Measurements from ENCODE around the gene TNFRSF6B. TPM values are rescaled to one million over a fixed set of nuclear protein-coding genes. Genes with fewer than 3 reads are reported as not detected.

Gene TNFRSF6B
- total and polyA plus RNA-seq, 2 donors (not counting 3 experiments of a cell fraction or from before 2014, with no cell fraction given), result 0.69 to 11.3 TPM

GRCh38 chr20:63705232-63706026, 9.0 kb downstream of the TNFRSF6B start:
- Histone ChIP-seq H3K9me1 (replicated peaks; ENCODE audit: control insufficient read depth, extremely low read depth, insufficient read depth, low read length) (no peaks in the 10 kb centered on the region), H3K4me1 (ENCODE audit: control insufficient read depth, extremely low read depth, insufficient read depth, low read length) (peaks cover 14% of the 10 kb centered on the region), H4K20me1 (replicated peaks; ENCODE audit: control insufficient read depth, extremely low read depth, insufficient read depth, low read length) (no peaks in the 10 kb centered on the region), H3K9ac (replicated peaks; ENCODE audit: extremely low read depth, insufficient read depth, low read length) (no peak overlapping the region), H3K36me3 (ENCODE audit: control insufficient read depth in 2 of 2, extremely low read depth in 1 of 2, insufficient read depth in 2 of 2, low read length in 2 of 2) (peaks cover 8 to 22% of the 10 kb centered on the region in 2 experiments), H3K4me3 (replicated peaks in 1 of 3; ENCODE audit: insufficient read depth in 1 of 3, low read depth in 1 of 3, low read length in 3 of 3) (no peak overlapping the region), H3K27ac (ENCODE audit: insufficient read depth, low read depth, low read length) (no peak overlapping the region), H3K79me2 (ENCODE audit: control insufficient read depth, insufficient read depth, low read length) (peaks cover 41% of the 10 kb centered on the region), H2AFZ (ENCODE audit: low read depth, low read length) (no peak overlapping the region), H3K4me2 (ENCODE audit: insufficient read depth, low read length) (no peak overlapping the region), H3K9me3 (replicated peaks; ENCODE audit: control insufficient read depth, insufficient read depth, low read length) (no peaks in the 10 kb centered on the region), H3K27me3 (ENCODE audit: control insufficient read depth in 2 of 2, insufficient read depth in 2 of 2, low read length in 2 of 2) (no peaks in the 10 kb centered on the region)
- BruUV-seq (replicated peaks), result no TSS peak
- TF ChIP-seq EZH2 (IDR thresholded peaks at IDR 0.05; ENCODE audit: borderline replicate concordance, low read depth, low read length, severe bottlenecking) (no peak), GATA2 (IDR thresholded peaks at IDR 0.05; ENCODE audit: insufficient read depth, insufficient read length, low read depth, low read length) (no peak), MAX (IDR thresholded peaks at IDR 0.05; ENCODE audit: insufficient read depth, insufficient read length) (no peak)
- intact Hi-C loops (cut with micrococcal nuclease), result loop anchor here (2.0 to 5.0 kb wide), 4 partner anchors 35 to 252 kb away; partner anchors contain the start of genes GMEB2, RTEL1 and UCKL1
- ChIA-PET POLR2A (no interaction called here), CTCF (no interaction called here)
- FAIRE-seq, result no peak
- no peak for DNase-seq (ENCODE audit: low read depth, low spot score)
- dilution Hi-C loops (cut with MboI; ENCODE audit: extremely low pct_ligation_motif_present, low sequenced_read_pairs), result no loop called here

- FAIRE-seq, result no peak
- no peaks in the 10 kb centered on the region for H3K27me3 ChIP-seq (ENCODE audit: control insufficient read depth in 2 of 2, insufficient read depth in 2 of 2, low read length in 2 of 2)
- TF ChIP-seq GATA2 (IDR thresholded peaks at IDR 0.05; ENCODE audit: insufficient read depth, insufficient read length, low read depth, low read length) (no peak), MAX (IDR thresholded peaks at IDR 0.05; ENCODE audit: insufficient read depth, insufficient read length) (no peak), POLR2AphosphoS5 (IDR thresholded peaks at IDR 0.05; ENCODE audit: insufficient read depth, low read depth, low read length) (no peak), MYC (IDR thresholded peaks at IDR 0.05; ENCODE audit: low read depth, low read length) (no peak)
- intact Hi-C loops (cut with micrococcal nuclease), result loop anchor here (2.0 to 5.0 kb wide), 4 partner anchors 35 to 251 kb away; partner anchors contain the start of genes GMEB2, RTEL1 and UCKL1
- H4K20me1 ChIP-seq (replicated peaks; ENCODE audit: control insufficient read depth, extremely low read depth, insufficient read depth, low read length), result no peaks in the 10 kb centered on the region
- H3K4me1 ChIP-seq (ENCODE audit: control insufficient read depth, extremely low read depth, insufficient read depth, low read length), result peaks cover 14% of the 10 kb centered on the region
- peak overlapping the region; percentile 29 for H3K4me2 ChIP-seq (ENCODE audit: insufficient read depth, low read length)
- no peak for DNase-seq (ENCODE audit: low read depth, low spot score)
- peaks cover 9 to 25% of the 10 kb centered on the region in 2 experiments for H3K36me3 ChIP-seq (ENCODE audit: control insufficient read depth in 2 of 2, extremely low read depth in 1 of 2, insufficient read depth in 2 of 2, low read length in 2 of 2)
- no peak overlapping the region for H3K9ac ChIP-seq (replicated peaks; ENCODE audit: extremely low read depth, insufficient read depth, low read length)
- BruUV-seq (replicated peaks), result TSS peak; percentile 40
- ChIA-PET POLR2A (no interaction called here), CTCF (interaction anchor here (2.1 to 2.8 kb wide), 5 partner anchors 8 to 268 kb away, joined by 7 to 19 read pairs (median 12); partner anchors contain the start of genes RTEL1 and TPD52L2)
- H3K9me1 ChIP-seq (replicated peaks; ENCODE audit: control insufficient read depth, extremely low read depth, insufficient read depth, low read length), result no peaks in the 10 kb centered on the region
- H2AFZ ChIP-seq (ENCODE audit: low read depth, low read length), result no peak overlapping the region
- H3K27ac ChIP-seq (ENCODE audit: insufficient read depth, low read depth, low read length), result no peak overlapping the region
- peaks cover 48% of the 10 kb centered on the region for H3K79me2 ChIP-seq (ENCODE audit: control insufficient read depth, insufficient read depth, low read length)
- H3K9me3 ChIP-seq (replicated peaks; ENCODE audit: control insufficient read depth, insufficient read depth, low read length), result no peaks in the 10 kb centered on the region
- H3K4me3 ChIP-seq (replicated peaks in 1 of 3; ENCODE audit: insufficient read depth in 1 of 3, low read depth in 1 of 3, low read length in 3 of 3), result peak overlapping the region in 1 of 3 experiments; percentile 77
- dilution Hi-C loops (cut with MboI; ENCODE audit: extremely low pct_ligation_motif_present, low sequenced_read_pairs), result no loop called here
These were observed 9.7 kb downstream of the TNFRSF6B start for GRCh38 chr20:63706027-63706695.
